Measurements from ENCODE around the gene ZNF548. TPM values are rescaled to one million over a fixed set of nuclear protein-coding genes. Genes with fewer than 3 reads are reported as not detected.

Gene ZNF548
- total and polyA plus RNA-seq, 12 donors = 5.3 to 18.8 (median 13.8) TPM

DNA sequence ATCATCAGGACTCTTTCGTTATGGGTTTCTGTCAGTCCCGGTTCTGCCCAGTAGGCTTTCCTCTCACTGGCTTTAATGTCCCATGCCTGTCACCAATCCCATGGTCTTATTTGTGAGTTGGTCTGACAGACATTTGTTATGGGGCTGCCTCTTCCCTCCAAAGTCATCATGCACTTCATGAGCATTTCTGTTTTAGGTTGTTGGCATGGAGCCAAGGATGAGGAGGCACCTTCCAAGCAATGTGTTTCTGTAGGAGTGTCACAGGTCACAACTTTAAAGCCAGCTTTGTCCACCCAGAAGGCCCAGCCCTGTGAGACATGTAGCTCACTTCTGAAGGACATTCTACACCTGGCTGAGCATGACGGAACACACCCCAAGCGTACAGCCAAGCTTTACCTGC lies 29.8 kb downstream of the ZNF548 start:
- ATAC-seq (peak in 1 of 8 donors; percentile 35), DNase-seq (no peak)
- TF ChIP-seq, protein P1, sequence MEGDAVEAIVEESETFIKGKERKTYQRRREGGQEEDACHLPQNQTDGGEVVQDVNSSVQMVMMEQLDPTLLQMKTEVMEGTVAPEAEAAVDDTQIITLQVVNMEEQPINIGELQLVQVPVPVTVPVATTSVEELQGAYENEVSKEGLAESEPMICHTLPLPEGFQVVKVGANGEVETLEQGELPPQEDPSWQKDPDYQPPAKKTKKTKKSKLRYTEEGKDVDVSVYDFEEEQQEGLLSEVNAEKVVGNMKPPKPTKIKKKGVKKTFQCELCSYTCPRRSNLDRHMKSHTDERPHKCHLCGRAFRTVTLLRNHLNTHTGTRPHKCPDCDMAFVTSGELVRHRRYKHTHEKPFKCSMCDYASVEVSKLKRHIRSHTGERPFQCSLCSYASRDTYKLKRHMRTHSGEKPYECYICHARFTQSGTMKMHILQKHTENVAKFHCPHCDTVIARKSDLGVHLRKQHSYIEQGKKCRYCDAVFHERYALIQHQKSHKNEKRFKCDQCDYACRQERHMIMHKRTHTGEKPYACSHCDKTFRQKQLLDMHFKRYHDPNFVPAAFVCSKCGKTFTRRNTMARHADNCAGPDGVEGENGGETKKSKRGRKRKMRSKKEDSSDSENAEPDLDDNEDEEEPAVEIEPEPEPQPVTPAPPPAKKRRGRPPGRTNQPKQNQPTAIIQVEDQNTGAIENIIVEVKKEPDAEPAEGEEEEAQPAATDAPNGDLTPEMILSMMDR (IDR thresholded peaks at IDR 0.05) = no peak
- Histone ChIP-seq H3K4me1 (peaks cover 0 to 7% (median 0%) of the 10 kb centered on the region in 9 donors), H3K36me3 (peaks cover 0 to 88% (median 59%) of the 10 kb centered on the region in 9 donors), H3K4me3 (no peak overlapping the region), H3K27ac (no peak overlapping the region), H3K27me3 (no peaks in the 10 kb centered on the region), H3K9me3 (peaks cover 0 to 100% (median 32%) of the 10 kb centered on the region in 11 donors)
- intact Hi-C loops (cut with DNase I) = no loop called here
- WGBS, 2 donors = 95 to 97% methylated on average over 4 of the region's 4 CpGs

DNA sequence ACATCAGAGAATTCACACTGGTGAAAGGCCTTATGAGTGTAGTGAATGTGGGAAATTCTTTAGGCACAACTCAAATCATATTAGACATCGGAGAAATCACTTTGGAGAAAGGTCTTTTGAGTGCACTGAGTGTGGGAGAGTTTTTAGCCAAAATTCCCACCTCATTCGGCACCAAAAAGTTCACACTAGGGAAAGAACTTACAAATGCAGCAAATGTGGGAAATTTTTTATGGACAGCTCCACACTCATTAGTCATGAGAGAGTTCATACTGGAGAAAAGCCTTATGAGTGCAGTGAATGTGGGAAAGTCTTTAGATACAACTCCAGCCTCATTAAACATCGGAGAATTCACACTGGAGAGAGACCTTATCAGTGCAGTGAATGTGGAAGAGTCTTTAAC lies 31.4 kb downstream of the ZNF548 start:
- TF ChIP-seq, protein P1 (IDR thresholded peaks at IDR 0.05) = no peak
- Histone ChIP-seq H3K4me1 (peaks cover 0 to 4% (median 0%) of the 10 kb centered on the region in 9 donors), H3K4me3 (no peak overlapping the region), H3K36me3 (peaks cover 0 to 84% (median 53%) of the 10 kb centered on the region in 9 donors), H3K9me3 (peaks cover 0 to 100% (median 32%) of the 10 kb centered on the region in 11 donors), H3K27me3 (no peaks in the 10 kb centered on the region), H3K27ac (no peak overlapping the region)
- ATAC-seq = no peak
- DNase-seq = no peak
- WGBS, 2 donors = 96% methylated on average over 3 of the region's 3 CpGs
- intact Hi-C loops (cut with DNase I) = no loop called here

DNA sequence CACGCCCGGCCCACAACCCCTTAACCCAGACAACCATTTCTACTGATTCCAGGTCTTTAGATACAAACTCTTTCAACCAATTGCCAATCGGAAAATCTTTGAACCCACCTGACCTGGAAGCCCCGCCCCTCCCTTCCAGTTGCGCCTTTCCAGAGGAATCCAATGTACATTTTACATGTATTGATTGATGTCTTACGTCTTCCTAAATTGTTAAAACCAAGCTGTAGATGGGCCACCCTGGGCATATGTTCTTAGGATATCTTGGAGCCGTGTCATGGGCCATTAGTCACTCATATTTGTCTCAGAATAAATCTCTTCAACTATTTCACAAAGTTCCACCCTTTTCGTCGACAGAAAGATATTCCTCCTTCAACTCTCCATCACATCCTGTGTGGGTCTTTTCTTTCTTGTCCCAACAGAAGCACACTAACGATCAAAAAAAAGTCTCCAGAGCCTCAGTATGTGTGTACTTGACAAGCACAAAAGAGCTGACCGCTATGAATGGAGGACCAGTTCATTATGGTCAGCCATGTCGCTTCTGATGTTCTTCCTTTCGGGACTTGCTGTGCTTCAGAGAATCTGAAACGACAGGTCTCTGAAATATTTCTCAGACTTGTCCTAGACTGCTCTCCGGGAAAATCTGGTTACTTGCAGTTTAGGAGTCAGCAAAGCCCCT lies 44.9 kb downstream of the ZNF548 start:
- H3K27me3 ChIP-seq = no peaks in the 10 kb centered on the region
- intact Hi-C loops (cut with DNase I) = loop anchor here in 1 of 10 donors (5.0 kb wide), 1 partner anchor 68 kb away; no protein-coding TSS in a partner anchor
- no peak for DNase-seq

More for the DNA sequence above, 44.9 kb downstream of the ZNF548 start:
- H3K36me3 ChIP-seq = peaks cover 0 to 27% (median 0%) of the 10 kb centered on the region in 9 donors
- 29 to 36% methylated on average over 15 of the region's 15 CpGs for WGBS, 2 donors
- TF ChIP-seq, protein P1 (IDR thresholded peaks at IDR 0.05) = no peak
- H3K27ac ChIP-seq = peak overlapping the region in 4 of 10 donors; percentile 19 to 79 (median 59)
- peak overlapping the region; percentile 80 to 96 (median 88) for H3K4me3 ChIP-seq
- peaks cover 0 to 9% (median 0%) of the 10 kb centered on the region in 11 donors for H3K9me3 ChIP-seq
- peak in 3 of 8 donors; percentile 22 to 26 (median 24) for ATAC-seq
- peaks cover 8 to 23% (median 16%) of the 10 kb centered on the region in 9 donors for H3K4me1 ChIP-seq

Data from heart right ventricle (tissue), 16 donors.